KOPT-K1 (cell line): ENCODE data around the gene LOXL1.

Experiments used
- H3K27ac ChIP-seq: fragments of 200-600 bp; sonication (generic); 2 replicates; pipeline ENCODE4 v1.5.1; 2016; ENCODE audit warnings: antibody characterized with exemption, mild to moderate bottlenecking, low read depth, low read length; ENCODE audit not compliant: poor library complexity, severe bottlenecking
- H3K36me3 ChIP-seq: fragments of 200-600 bp; sonication (generic); 2 replicates; pipeline ENCODE4 v1.5.1; 2017; ENCODE audit warnings: antibody characterized with exemption, mild to moderate bottlenecking, low read length, moderate library complexity; ENCODE audit not compliant: insufficient read depth
- H3K9me3 ChIP-seq: fragments of 200-600 bp; sonication (generic); 2 replicates; pipeline ENCODE4 v1.5.1; 2017; ENCODE audit warnings: antibody characterized with exemption, low read length, mild to moderate bottlenecking; ENCODE audit not compliant: insufficient read depth, poor library complexity, severe bottlenecking

Gene LOXL1

GRCh38 chr15:73948396-73948795, 22.1 kb downstream of the LOXL1 start:
- H3K36me3 ChIP-seq: no peaks in the 10 kb centered on the region
- H3K9me3 ChIP-seq: no peaks in the 10 kb centered on the region
- H3K27ac ChIP-seq: no peak overlapping the region

- H3K27ac ChIP-seq: no peak overlapping the region
- H3K9me3 ChIP-seq: no peaks in the 10 kb centered on the region
- no peaks in the 10 kb centered on the region for H3K36me3 ChIP-seq
Measured at GRCh38 chr15:73948982-73949381, 22.7 kb downstream of the LOXL1 start.

- Histone ChIP-seq H3K27ac (no peak overlapping the region), H3K36me3 (no peaks in the 10 kb centered on the region), H3K9me3 (no peaks in the 10 kb centered on the region)
Measured at GRCh38 chr15:73949496-73949895, 23.2 kb downstream of the LOXL1 start.

DNA sequence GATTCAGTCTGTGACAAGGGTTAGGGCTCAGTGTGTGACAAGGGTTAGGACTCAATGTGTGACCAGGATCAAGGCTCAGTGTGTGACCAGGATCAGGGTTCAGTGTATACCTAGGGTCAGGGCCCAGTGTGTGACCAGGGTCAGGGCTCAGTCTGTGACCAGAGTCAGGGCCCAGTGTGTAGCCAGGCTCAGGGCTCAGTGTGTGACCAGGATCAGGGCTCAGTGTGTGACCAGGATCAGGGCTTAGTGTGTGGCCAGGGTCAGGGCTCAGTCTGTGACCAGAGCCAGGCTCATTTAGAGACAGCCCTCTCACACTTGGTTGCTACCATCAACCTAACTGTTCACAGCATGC, 24.2 kb downstream of the LOXL1 start:
- no peak overlapping the region for H3K27ac ChIP-seq

GRCh38 chr15:73950831-73951561, 24.7 kb downstream of the LOXL1 start:
- H3K9me3 ChIP-seq: no peaks in the 10 kb centered on the region
- no peak overlapping the region for H3K27ac ChIP-seq
- H3K36me3 ChIP-seq: no peaks in the 10 kb centered on the region

More for the DNA sequence above, 24.2 kb downstream of the LOXL1 start:
- no peaks in the 10 kb centered on the region for H3K9me3 ChIP-seq
- no peaks in the 10 kb centered on the region for H3K36me3 ChIP-seq

GRCh38 chr15:73951601-73952000, 25.3 kb downstream of the LOXL1 start:
- no peaks in the 10 kb centered on the region for H3K36me3 ChIP-seq
- no peaks in the 10 kb centered on the region for H3K9me3 ChIP-seq
- no peak overlapping the region for H3K27ac ChIP-seq

GRCh38 chr15:73952171-73952912, 26.1 kb downstream of the LOXL1 start:
- Histone ChIP-seq H3K9me3 (no peaks in the 10 kb centered on the region), H3K27ac (no peak overlapping the region), H3K36me3 (no peaks in the 10 kb centered on the region)

DNA sequence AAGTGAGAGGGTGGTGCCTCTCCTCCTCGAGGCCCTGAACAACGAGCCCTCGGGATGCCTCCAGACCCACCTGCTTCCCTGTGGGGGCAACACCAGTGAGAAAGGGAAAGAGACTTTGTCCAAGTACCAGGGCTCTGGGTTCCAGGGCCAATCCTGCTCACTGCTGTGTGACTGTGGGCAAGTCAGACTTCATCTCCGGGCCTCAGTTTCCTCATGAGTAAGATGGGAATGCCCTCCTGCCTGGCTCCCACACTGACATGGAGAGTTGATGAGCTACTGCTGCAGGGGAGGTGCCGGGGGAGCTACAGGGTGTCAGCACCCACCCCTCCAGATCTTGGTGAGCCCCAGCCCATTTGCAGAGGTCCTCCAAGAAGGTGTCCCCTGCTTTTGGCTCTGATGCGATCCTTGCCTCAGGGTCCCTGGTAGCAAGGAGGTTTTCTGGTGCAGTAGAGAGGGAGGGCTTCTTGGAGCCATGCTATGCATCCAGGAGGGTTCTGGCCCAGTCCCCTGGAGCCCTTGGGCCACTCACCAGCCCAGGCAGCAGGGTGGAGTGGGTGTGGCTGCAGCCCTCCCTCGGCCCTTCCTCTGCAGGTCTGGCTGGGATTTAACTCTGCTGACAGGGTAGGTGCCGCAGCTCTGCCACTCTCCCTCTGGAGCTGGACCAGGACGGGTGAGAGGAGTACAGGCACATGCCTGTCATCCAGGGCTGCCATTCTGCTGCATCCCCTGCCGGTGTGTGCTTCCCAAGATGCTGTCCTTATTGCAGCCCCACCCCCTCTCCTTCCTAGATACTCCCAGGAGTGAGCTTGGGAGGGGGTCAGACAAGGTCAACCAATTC, 26.9 kb downstream of the LOXL1 start:
- no peak overlapping the region for H3K27ac ChIP-seq
- no peaks in the 10 kb centered on the region for H3K36me3 ChIP-seq
- H3K9me3 ChIP-seq: no peaks in the 10 kb centered on the region

DNA sequence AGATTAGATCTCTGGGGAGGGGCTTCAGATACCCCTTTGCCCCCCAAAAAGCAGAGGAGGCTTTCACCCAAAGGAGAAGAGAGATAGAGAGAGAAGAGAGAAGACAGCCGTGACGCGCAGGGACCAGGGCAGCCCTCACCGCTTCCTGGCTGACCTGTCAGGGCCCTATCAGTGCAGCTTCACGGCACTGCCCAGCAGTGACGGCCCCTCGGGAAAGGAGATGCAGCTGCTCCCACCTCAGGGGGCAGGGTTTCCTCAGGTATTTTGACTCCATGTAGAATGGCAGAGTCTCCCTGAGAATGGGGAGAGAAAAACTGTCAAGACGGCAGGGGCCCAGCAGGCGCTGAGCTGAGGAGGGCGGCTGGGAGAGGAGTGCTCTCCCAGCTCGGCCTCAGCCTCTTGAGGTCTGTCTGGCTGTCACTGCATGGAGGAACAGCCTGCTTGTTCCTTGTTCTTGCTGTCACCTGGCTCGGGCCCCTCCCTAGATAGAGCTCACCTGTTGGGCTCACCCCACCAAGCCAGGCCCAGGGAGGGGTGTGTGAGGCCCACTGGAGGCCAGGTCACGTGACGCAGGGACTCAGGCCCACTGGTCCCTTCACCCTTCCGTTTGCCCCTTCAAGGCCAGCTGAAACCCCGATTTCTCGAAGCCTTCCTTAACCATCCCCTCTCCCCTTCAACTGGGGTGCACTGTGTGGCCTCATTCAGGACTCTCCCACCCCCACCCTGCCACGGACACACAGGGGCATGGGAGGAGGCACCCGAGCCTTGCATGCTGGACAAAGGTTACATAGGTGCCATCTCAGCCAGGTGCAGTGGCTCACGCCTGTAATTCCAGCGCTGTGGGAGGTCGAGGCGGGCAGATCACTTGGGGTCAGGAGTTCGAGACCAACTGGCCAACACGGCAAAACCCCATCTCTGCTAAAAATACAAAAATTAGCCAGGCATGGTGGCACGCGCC, 28.2 kb downstream of the LOXL1 start:
- Histone ChIP-seq H3K9me3 (no peaks in the 10 kb centered on the region), H3K27ac (no peak overlapping the region), H3K36me3 (no peaks in the 10 kb centered on the region)

- Histone ChIP-seq H3K9me3 (no peaks in the 10 kb centered on the region), H3K27ac (no peak overlapping the region), H3K36me3 (no peaks in the 10 kb centered on the region)
Measured at GRCh38 chr15:73955326-73955725, 29.1 kb downstream of the LOXL1 start.

- no peaks in the 10 kb centered on the region for H3K36me3 ChIP-seq
- no peaks in the 10 kb centered on the region for H3K9me3 ChIP-seq
- H3K27ac ChIP-seq: no peak overlapping the region
Measured at GRCh38 chr15:73955861-73956742, 29.8 kb downstream of the LOXL1 start.

DNA sequence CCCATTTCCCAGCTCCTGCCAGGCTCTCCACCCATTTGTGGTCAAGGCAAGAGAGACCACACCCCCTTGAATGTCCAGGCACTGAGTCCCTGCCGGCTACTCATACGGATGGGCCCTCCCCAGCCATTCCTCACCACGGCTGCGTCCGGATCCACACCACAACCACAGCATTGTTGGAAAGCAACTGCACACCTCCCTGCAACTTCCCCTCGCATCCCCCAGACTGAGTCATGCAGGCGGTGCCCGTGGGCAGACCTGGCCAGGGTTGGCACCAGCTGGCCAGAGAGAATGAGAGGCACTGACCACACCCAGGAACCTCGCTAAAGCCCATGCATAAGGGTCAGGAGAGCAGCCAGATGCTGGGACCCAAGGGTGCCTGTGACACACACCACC, 30.5 kb downstream of the LOXL1 start:
- no peak overlapping the region for H3K27ac ChIP-seq
- H3K36me3 ChIP-seq: no peaks in the 10 kb centered on the region
- H3K9me3 ChIP-seq: no peaks in the 10 kb centered on the region

DNA sequence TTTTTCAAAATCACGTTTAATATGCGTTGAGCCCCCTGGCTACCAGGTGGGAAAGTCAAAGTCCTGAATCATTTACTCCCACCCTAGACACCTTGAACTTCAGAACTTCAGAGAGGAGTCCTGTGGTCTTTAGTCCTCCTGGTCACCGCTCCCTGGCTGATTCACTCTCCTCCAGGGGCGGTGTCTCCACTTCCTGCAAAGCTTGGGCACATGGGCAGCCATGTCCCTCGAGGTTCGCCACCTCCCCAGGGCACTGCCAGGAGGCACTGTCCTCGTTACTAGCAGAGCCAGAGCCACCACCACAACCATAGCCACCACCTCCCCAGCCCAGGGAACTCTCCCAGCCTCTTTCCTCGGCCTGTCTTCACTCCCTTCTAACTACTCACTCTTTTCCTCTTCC, 31.0 kb downstream of the LOXL1 start:
- no peaks in the 10 kb centered on the region for H3K9me3 ChIP-seq
- H3K36me3 ChIP-seq: no peaks in the 10 kb centered on the region
- no peak overlapping the region for H3K27ac ChIP-seq

GRCh38 chr15:73957785-73958184, 31.5 kb downstream of the LOXL1 start:
- Histone ChIP-seq H3K36me3 (no peaks in the 10 kb centered on the region), H3K27ac (no peak overlapping the region), H3K9me3 (no peaks in the 10 kb centered on the region)
